ENCODE results near the gene PLXNA2.

DNA sequence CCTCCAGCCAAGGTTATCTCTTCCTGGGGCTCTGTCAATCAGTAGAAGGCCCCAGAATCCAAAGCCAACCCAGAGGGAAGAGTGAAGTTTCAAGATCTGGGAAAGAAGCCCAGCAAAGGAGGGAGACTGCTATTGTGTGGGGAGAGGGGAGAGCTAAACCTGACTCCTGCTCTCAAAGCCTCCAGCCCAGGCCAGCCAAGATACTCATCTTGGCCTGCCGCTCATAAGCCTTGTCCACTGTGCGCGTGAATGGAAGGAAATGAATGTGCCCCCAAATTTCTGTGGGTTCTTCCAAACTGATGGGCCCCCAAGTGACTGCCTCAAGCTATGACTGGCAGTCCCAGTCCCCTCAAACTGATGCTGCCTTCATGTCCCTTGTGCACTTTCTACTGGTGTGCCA lies 2.0 kb downstream of the PLXNA2 start:
- TF ChIP-seq POLR2A (IDR thresholded peaks at IDR 0.05; ENCODE audit: low read depth, low read length) = no peak
- TF ChIP-seq, protein P1, sequence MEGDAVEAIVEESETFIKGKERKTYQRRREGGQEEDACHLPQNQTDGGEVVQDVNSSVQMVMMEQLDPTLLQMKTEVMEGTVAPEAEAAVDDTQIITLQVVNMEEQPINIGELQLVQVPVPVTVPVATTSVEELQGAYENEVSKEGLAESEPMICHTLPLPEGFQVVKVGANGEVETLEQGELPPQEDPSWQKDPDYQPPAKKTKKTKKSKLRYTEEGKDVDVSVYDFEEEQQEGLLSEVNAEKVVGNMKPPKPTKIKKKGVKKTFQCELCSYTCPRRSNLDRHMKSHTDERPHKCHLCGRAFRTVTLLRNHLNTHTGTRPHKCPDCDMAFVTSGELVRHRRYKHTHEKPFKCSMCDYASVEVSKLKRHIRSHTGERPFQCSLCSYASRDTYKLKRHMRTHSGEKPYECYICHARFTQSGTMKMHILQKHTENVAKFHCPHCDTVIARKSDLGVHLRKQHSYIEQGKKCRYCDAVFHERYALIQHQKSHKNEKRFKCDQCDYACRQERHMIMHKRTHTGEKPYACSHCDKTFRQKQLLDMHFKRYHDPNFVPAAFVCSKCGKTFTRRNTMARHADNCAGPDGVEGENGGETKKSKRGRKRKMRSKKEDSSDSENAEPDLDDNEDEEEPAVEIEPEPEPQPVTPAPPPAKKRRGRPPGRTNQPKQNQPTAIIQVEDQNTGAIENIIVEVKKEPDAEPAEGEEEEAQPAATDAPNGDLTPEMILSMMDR (IDR thresholded peaks at IDR 0.05; ENCODE audit: extremely low read depth in 1 of 2, insufficient read depth in 1 of 2, low read depth in 1 of 2, low read length in 2 of 2) = no peak
- TF ChIP-seq, protein P2, sequence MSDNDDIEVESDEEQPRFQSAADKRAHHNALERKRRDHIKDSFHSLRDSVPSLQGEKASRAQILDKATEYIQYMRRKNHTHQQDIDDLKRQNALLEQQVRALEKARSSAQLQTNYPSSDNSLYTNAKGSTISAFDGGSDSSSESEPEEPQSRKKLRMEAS (IDR thresholded peaks at IDR 0.05; ENCODE audit: insufficient read depth, insufficient read length) = no peak
